Measurements from ENCODE around the gene REV1.
"Not testable (repeated sequence)": the region's sequence is repeated elsewhere in the genome, so short reads cannot be mapped to it uniquely, and the experiment has no call there.

The REV1 gene

DNA sequence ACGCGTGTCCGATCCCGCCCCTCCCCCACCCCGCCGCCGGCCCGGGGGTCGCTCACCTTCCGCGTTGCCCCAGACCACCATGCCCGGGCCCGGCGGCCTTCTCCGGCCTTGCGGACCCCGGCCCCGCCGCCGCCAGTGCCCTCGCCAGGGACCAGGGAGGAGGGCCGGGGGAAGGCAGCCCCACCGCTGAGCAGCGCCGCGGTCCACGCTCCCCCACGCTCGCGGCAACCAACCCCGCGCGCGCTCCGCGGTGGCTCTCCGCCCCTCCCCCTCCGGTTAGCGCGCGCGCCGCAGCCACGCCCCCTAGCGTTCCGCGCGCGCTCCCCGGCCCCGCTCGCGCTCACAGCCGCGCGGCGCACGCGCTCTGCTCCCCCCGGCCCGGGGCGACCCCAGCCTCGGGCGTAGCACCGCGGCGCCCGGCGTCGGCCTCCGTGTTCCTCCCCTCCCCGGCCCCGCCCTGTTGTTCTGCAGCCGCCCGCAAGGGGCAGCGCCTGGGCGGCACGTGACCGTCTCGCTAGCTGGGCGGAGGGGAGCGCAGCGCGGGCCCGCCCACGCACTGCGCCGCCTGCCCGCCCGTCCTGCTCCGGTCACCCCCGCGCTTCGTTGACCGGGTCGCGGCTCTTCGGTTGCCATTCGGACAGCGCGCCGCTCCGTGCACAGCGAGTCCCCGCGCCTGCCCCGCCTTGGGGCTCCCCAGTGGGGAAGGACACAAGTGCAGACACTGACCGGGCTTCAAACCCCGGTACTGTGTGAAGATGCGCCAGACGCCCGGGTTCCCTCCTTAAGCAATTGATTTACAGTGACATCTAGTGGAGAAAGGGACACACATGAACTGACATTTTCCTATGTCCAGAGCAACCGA is at the start of gene REV1:
REV1 (minus strand) TSS at position 257 of the 862 bp plus-strand sequence. CDS start 25,042 bp downstream, outside the sequence.
- DNase-seq (ENCODE audit: low spot score) (peak; percentile 80), FAIRE-seq (peak; percentile 40)

DNA sequence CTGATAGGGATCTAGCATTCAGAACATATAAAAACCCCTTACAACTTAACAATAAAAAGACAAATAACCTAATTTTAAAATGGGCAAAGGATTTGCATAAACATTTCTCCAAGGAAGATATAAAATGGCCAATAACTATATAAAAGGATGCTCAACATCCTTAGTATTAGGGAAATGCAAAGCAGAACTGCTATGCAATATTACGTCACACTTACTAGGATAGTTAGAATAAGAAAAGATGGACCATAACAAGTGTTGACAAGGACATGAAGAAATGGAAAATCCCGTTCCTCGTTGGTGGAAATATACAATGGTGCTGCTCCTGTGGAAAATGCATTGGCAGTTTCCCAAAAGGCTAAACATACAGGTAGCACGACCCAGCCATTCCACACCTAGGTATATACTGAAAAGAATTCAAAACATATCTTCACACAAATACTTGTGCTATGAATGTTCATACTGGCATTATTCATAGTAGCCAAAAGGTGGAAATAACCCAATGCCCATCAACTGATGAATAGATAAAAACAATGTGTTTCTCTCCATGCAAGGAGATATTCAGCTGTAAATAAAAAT is 48.2 kb upstream of the REV1 start:
- DNase-seq (ENCODE audit: low spot score) (no peak), FAIRE-seq (no peak)

GRCh38 chr2:99524056-99524455 is 34.2 kb upstream of the REV1 start:
- no peak for DNase-seq (ENCODE audit: low spot score)
- FAIRE-seq = no peak

DNA sequence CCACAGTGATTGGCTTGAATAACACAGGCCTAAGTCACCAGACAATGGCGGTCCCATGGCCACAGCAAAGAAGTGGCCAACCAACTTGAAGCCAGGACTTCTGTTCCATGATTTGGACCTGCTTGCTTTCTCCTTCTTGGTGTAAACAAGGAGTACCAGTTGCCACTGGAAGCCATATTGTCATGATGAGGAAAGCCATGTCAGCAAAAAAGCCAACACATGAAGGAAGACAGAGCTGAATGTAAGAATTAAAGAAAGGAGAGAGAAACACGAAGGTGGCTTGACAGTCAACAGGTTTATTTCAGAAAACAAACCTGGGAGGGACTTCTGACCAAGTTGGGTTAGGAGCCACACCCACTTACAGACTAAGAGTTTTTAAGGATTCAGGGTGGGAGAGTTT is 32.3 kb upstream of the REV1 start:
- DNase-seq (ENCODE audit: low spot score) (no peak), FAIRE-seq (no peak)

GRCh38 chr2:99520813-99521212 is 31.0 kb upstream of the REV1 start:
- no peak for DNase-seq (ENCODE audit: low spot score)
- no peak for FAIRE-seq

DNA sequence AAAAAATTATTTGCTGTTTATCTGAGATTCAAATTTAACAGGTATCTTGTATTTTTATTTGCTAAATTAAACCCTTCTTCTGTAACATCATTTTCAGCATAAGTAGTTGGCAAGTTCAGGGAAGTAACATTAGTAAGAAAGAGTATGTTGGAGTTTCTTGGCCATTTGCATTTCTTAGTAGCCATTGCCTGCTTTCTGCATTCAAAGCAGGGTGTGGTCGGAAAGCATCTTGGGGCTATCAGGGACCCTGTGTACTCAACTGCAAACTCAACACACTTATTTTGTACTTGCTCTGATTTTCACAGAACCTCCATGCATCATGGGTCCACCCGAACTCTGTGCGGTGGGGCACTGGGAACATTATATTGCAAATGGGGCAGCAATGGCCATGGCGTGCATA is 30.4 kb upstream of the REV1 start:
- FAIRE-seq (no peak), DNase-seq (ENCODE audit: low spot score) (no peak)

- no peak for DNase-seq (ENCODE audit: low spot score)
- no peak for FAIRE-seq
Observed at GRCh38 chr2:99514357-99514756, 24.5 kb upstream of the REV1 start.

DNA sequence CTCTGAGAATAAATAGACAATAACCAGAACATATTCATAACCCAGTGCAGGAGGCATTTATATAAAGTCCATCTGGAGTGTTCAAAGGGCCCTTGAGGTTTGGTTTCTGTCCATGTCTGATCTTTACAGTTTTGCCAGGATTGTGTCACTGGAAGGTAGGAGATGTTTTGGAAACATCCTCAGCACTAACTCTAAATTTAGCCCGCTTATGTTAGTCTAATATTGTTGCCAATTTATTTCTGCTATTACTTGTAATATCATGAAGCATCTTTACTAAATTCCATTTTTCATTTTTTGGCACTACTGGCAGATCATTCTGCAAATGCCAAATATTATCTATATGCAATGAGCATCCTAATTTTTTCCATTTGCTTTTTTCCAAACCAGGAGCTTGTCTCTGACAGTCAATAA is 22.4 kb upstream of the REV1 start:
- DNase-seq (ENCODE audit: low spot score) = no peak
- no peak for FAIRE-seq

DNA sequence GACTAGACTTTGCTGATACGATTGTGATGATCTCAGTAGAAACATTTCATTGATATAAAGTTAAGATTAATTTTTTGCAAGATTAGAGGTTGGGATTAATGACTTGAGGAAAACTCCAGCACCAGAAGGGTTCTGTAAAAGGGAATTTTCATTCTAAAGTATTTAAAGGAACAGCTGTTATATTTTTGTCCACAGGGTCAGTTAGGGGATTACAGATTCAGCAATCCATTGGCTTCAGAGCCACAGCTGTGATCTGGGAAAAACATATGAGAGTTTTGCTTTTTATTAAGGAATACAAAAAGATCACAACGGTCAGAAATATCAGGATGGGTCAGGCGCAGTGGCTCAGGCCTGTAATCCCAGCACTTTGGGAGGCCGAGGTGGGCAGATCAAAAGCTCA is 19.6 kb upstream of the REV1 start:
- FAIRE-seq (no peak), DNase-seq (ENCODE audit: low spot score) (no peak)

- DNase-seq (ENCODE audit: low spot score) (no peak), FAIRE-seq (no peak)
Observed at GRCh38 chr2:99507937-99508818, 18.4 kb upstream of the REV1 start.

DNA sequence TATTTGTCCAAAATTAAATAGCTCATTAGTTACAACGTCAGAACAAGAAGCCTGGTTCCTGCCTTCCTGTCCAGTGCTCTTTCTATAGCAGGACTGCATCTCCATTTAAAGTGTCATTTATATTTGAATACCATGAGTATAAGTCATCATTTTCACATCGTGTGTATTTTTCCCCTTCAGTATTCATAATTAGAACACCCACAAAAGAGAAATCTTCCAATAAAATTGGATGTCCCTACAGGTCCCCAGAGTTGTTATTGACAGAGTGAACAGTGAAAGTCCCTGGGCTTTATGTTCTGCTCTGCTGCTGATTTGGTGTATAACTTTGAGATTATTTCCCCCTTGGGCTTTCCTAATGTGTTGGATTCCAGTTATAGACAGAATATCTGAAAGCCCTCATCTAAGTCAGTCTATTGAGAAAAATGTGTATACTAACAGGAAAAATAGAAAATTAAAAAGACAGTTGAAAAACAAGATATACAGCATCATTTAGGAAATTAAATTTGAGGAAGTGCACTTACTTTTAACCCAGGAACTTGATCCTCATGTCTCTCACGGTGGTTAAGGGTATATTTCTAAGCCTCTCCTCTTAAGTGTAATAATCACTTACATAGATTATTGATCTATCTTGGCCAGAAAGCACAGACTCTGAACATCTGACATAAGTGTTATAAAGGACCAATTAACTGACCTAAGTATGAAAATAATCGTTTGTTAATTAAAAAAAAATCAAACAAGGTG is 15.2 kb upstream of the REV1 start:
- DNase-seq (ENCODE audit: low spot score) (no peak), FAIRE-seq (no peak)

DNA sequence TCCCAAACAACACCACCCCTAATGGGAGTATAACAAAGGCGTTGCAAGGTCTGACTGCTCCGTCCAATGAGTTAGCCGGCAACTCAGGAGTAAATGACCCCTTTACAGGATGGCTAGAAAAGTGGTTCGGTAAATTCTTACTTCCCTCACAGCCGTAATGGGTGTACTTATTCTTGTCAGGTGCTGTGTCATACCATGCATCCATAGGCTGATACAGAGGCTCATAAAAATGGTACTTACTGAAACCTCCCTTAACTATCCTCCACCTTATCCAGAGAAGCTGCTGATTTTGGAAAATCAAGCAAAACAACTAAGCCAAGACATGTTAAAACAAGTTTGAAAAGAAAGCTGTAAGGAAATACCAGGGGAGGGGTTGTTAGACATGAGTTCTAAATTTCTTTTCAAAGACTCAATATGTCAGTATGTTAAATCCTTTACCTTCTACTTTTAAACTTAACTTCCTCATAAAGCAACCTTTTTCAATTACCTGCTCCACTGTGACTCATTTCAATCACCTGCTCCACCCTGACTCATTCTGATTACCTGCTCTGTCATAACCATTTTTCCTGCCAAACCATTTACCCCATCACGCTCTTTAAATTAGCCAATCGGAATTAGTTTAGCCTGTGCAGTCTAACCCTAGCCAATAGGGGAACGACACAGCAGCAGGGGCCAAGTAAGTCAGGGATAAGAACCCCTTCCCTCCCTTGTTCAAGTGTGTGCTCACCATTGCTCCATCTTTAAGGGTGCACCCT is 14.0 kb upstream of the REV1 start:
- not testable (repeated sequence) for DNase-seq (ENCODE audit: low spot score); FAIRE-seq

GRCh38 chr2:99496021-99496420 is 6.2 kb upstream of the REV1 start:
- DNase-seq (ENCODE audit: low spot score) (no peak), FAIRE-seq (no peak)

DNA sequence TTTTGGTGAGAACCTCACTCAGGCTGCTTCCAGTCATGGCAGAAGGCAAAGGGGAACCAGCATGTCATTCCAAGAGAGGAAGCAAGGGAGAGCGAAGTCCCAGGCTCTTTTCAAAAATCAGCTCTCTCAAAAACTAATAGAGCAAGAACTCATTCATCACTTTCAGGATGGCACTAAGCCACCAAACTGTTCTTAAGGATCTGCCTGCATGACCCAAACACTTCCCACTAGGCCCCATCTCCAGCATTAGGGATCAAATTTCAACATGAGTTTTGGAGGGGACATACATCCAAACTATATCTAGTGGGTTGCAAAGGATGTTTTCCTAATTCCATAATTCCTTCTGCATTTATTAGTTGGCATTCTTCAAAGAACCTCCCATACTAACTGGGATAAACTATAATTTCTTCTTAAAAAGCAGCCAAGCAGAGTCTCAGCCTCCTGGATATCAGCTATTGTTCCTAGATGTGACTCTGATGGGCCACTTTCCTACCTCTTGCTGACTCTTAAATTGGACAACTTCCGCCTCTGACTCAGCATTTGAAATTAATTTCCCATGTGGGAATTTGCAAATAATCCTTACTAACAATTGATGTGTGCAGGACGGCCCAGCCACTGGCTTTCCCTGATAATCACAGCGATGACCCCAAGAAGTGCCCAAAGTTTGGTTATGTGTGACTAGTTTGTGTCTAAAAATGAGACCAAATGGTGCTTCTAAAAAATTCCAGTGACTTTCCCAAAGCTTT is 5.5 kb upstream of the REV1 start:
- FAIRE-seq (no peak), DNase-seq (ENCODE audit: low spot score) (no peak)

DNA sequence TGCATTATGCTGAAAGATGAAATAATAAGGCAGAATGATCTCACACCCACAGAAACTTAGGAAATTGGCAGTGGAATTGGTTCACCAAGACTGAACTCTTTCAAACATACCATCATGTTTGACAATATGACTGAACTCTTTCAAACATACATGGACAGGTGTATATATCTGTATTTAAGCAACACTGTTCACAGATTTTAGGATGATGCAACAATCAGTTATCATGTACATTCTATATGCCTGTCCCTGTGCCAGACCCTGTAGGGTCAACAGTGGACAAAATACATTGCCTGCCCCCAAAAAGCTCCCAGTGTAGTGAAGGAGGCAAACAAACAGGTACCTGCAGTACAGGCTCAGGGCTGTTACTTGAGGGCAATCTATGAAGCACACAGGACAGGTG is 2.9 kb upstream of the REV1 start:
- no peak for DNase-seq (ENCODE audit: low spot score)
- no peak for FAIRE-seq

GRCh38 chr2:99490623-99491461 is 1.0 kb upstream of the REV1 start:
- DNase-seq (ENCODE audit: low spot score) = no peak
- no peak for FAIRE-seq

- no peak for FAIRE-seq
- peak; percentile 47 for DNase-seq (ENCODE audit: low spot score)
Observed at GRCh38 chr2:99489063-99489760, 605 bp downstream of the REV1 start.

- FAIRE-seq = no peak
- peak; percentile 33 for DNase-seq (ENCODE audit: low spot score)
Observed at GRCh38 chr2:99488539-99489062, 1.2 kb downstream of the REV1 start.

Data from RCC 7860 (cell line).